OCI-LY7 (cell line): ENCODE data around the gene RNFT2.

ENCODE experiments used
- CTCF ChIP-seq: fragments of 200-600 bp; sonication (generic); conservative IDR thresholded peaks from 2 replicates; pipeline ENCODE4 v1.5.1; 2014; ENCODE audit warnings: mild to moderate bottlenecking, antibody characterized with exemption, low read length, moderate library complexity, mixed read lengths
- EZH2phosphoT487 ChIP-seq: fragments of 200-600 bp; sonication (generic); IDR thresholded peaks from 2 replicates; pipeline ENCODE4 v1.6.1; 2018; ENCODE audit warnings: low read depth, borderline replicate concordance, mild to moderate bottlenecking, mixed run types, antibody characterized with exemption, low read length, moderate library complexity, mixed read lengths

DNA sequence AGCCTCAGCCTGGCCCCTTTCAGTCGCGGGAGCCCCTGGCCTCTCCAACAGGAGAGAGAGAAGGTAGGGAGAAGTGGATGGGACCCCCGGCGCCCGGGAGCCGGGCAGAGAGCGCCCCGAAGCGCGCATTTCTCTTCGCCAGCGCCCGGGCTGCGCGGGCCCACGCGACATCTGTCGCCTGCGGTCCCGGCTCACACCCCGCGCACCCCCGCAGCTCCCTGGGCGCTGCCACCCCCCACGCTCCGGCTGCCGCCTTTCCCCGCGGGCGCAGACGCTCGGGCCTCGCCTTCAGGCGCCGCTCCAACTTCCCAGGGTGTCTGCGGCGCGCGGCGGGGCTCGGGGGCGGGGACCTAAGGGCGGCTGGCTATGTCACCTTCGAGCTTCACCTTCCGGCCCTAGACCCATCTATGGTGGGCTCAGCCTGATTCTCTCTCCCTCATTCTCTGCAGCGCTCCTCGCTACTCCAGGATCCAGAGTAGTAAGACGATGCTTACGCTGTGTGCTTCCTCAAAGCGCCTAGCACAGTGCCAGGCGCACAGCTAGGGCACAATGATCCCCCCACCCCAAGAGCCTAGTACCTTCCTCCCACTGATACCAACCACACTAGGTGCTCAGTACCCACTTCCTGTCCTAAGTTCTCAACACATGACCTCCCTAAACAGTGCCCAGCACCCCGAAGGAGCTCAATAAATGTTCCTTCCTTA, 141.5 kb downstream of the RNFT2 start:
- TF ChIP-seq CTCF, result no peak
- no peak for TF ChIP-seq EZH2phosphoT487
